WTC11 (cell line): Measurements from ENCODE around the gene FADS6.

Experiments
- CBFB ChIP-seq: sonication (generic); formaldehyde crosslinking; IDR thresholded peaks from 2 replicates; pipeline ENCODE4 v1.8.1; 2022; ENCODE audit warnings: mild to moderate bottlenecking, low read depth, missing genetic modification reagents
- CTCF ChIP-seq: fragments of 200-600 bp; IDR thresholded peaks from 2 replicates; pipeline ENCODE4 v1.8.0; 2022; ENCODE audit warnings: antibody characterized with exemption
- ESRRA ChIP-seq: sonication (generic); formaldehyde crosslinking; IDR thresholded peaks from 2 replicates; pipeline ENCODE4 v1.8.1; 2022; ENCODE audit warnings: mild to moderate bottlenecking, missing genetic modification reagents, borderline replicate concordance
- KAT7 ChIP-seq: sonication (generic); formaldehyde crosslinking; IDR thresholded peaks from 2 replicates; pipeline ENCODE4 v1.8.1; 2023; ENCODE audit warnings: missing genetic modification reagents, mild to moderate bottlenecking, borderline replicate concordance
- MYBL2 ChIP-seq: sonication (generic); formaldehyde crosslinking; IDR thresholded peaks from 2 replicates; pipeline ENCODE4 v1.8.1; 2023; ENCODE audit warnings: mild to moderate bottlenecking, moderate library complexity, missing genetic modification reagents
- NR3C1 ChIP-seq: sonication (generic); formaldehyde crosslinking; conservative IDR thresholded peaks from 2 replicates; pipeline ENCODE4 v1.8.1; 2023; ENCODE audit warnings: low read depth, mild to moderate bottlenecking, missing genetic modification reagents
- SP1 ChIP-seq: sonication (generic); formaldehyde crosslinking; conservative IDR thresholded peaks from 2 replicates; pipeline ENCODE4 v1.8.1; 2022; ENCODE audit warnings: missing genetic modification reagents
- TCF7 ChIP-seq: sonication (generic); formaldehyde crosslinking; IDR thresholded peaks from 2 replicates; pipeline ENCODE4 v1.8.0; 2022; ENCODE audit warnings: mild to moderate bottlenecking, low read depth, missing genetic modification reagents, moderate library complexity
- USF2 ChIP-seq: sonication (generic); formaldehyde crosslinking; IDR thresholded peaks from 2 replicates; pipeline ENCODE4 v1.8.1; 2023; ENCODE audit warnings: mild to moderate bottlenecking, missing genetic modification reagents, moderate library complexity
- ZNF263 ChIP-seq: sonication (generic); formaldehyde crosslinking; IDR thresholded peaks from 2 replicates; pipeline ENCODE4 v1.8.1; 2022; ENCODE audit warnings: low read depth, mild to moderate bottlenecking, moderate library complexity, missing genetic modification reagents
- ZNF512 ChIP-seq: sonication (generic); formaldehyde crosslinking; IDR thresholded peaks from 2 replicates; pipeline ENCODE4 v1.8.1; 2022; ENCODE audit warnings: missing genetic modification reagents, borderline replicate concordance

GRCh38 chr17:74917430-74917829 is 24.0 kb upstream of the FADS6 start:
- TF ChIP-seq TCF7, result no peak
- no peak for TF ChIP-seq NR3C1 (CRISPR knock-in tag)
- TF ChIP-seq CTCF, result no peak
- no peak for TF ChIP-seq ZNF263 (CRISPR knock-in tag)
- no peak for TF ChIP-seq ESRRA
- no peak for TF ChIP-seq CBFB (CRISPR knock-in tag)
- TF ChIP-seq ZNF512, result no peak
- no peak for TF ChIP-seq MYBL2 (CRISPR knock-in tag)
- no peak for TF ChIP-seq USF2 (CRISPR knock-in tag)
- TF ChIP-seq KAT7 (CRISPR knock-in tag), result no peak
- TF ChIP-seq SP1 (CRISPR knock-in tag), result no peak
